ENCODE measurements around the gene LAPTM5. TPM values are rescaled to one million over a fixed set of nuclear protein-coding genes. Genes with fewer than 3 reads are reported as not detected.

The LAPTM5 gene, protein sequence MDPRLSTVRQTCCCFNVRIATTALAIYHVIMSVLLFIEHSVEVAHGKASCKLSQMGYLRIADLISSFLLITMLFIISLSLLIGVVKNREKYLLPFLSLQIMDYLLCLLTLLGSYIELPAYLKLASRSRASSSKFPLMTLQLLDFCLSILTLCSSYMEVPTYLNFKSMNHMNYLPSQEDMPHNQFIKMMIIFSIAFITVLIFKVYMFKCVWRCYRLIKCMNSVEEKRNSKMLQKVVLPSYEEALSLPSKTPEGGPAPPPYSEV
- 184 and 189 TPM in 2 replicates for total RNA-seq

DNA sequence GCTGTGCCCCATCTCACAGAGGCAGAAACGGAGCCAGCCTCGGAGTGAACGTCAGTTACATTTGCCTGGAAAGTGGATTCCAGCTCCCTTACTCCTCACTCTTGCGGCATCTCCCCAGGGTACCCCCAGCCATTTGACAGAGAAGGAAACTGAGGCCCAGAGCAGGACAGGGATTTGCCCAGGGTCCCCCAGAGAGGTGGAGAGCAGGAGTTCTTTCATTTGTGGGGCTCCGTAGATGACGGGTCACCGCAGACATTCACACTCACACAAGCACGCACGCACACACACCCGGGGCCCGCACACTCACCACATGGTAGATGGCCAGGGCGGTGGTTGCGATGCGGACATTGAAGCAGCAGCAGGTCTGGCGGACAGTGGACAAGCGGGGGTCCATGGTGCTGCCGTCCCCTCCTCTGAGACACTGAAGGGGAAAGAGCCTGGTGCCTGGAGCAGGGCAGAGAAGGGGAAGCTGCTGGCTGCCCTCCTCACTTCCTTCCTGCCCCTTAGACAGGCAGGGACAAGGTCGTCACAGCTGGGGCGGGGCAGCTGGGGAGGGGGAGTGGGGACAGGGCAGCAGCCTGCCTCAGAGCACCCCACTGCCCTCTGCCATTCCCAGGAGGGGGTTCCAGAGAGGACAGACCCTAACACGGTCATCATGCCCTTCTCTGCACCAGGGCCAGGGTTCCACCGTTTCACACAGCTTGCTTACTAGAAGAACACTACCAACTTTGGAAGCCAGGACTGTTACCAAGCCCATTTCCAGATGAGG lies at the start of gene LAPTM5:
Gene LAPTM5 (minus strand): TSS at position 423 of the 769 bp plus-strand sequence. CDS start 29 bp downstream, at position 394.
- peaks cover 38% of the 10 kb centered on the region for H3K36me3 Mint-ChIP-seq (ENCODE audit: low read depth)
- peak within 1 kb of the TSS; percentile 97 for H3K4me3 Mint-ChIP-seq (ENCODE audit: low read depth)
- intact Hi-C loops (cut with micrococcal nuclease), result loop anchor here (1.0 to 10.0 kb wide), 5 partner anchors 8 to 297 kb away; no protein-coding TSS in a partner anchor
- peaks cover 78% of the 10 kb centered on the region for H3K4me1 Mint-ChIP-seq (ENCODE audit: low read depth)
- peak; percentile 33 for DNase-seq (ENCODE audit: low spot score)
- no peaks in the 10 kb centered on the region for H3K27me3 Mint-ChIP-seq (ENCODE audit: low read depth)
- peak within 1 kb of the TSS; percentile 96 for H3K27ac Mint-ChIP-seq
- no peaks in the 10 kb centered on the region for H3K9me3 Mint-ChIP-seq

GRCh38 chr1:30806381-30807317 lies 49.1 kb upstream of the LAPTM5 start:
- H3K9me3 Mint-ChIP-seq, result no peaks in the 10 kb centered on the region
- DNase-seq (ENCODE audit: low spot score), result no peak
- intact Hi-C loops (cut with micrococcal nuclease), result no loop called here
- no peaks in the 10 kb centered on the region for H3K36me3 Mint-ChIP-seq (ENCODE audit: low read depth)
- peaks cover 65% of the 10 kb centered on the region for H3K27me3 Mint-ChIP-seq (ENCODE audit: low read depth)
- H3K4me3 Mint-ChIP-seq (ENCODE audit: low read depth), result no peak overlapping the region
- H3K4me1 Mint-ChIP-seq (ENCODE audit: low read depth), result no peaks in the 10 kb centered on the region
- H3K27ac Mint-ChIP-seq, result no peak overlapping the region

GRCh38 chr1:30805304-30806003 lies 47.9 kb upstream of the LAPTM5 start:
- Mint-ChIP-seq H3K4me1 (ENCODE audit: low read depth) (no peaks in the 10 kb centered on the region), H3K27ac (no peak overlapping the region), H3K9me3 (no peaks in the 10 kb centered on the region), H3K27me3 (ENCODE audit: low read depth) (peaks cover 60% of the 10 kb centered on the region), H3K4me3 (ENCODE audit: low read depth) (no peak overlapping the region), H3K36me3 (ENCODE audit: low read depth) (no peaks in the 10 kb centered on the region)
- intact Hi-C loops (cut with micrococcal nuclease), result no loop called here
- no peak for DNase-seq (ENCODE audit: low spot score)

GRCh38 chr1:30804822-30805221 lies 47.2 kb upstream of the LAPTM5 start:
- no peaks in the 10 kb centered on the region for H3K9me3 Mint-ChIP-seq
- H3K27me3 Mint-ChIP-seq (ENCODE audit: low read depth), result peaks cover 53% of the 10 kb centered on the region
- no peak overlapping the region for H3K27ac Mint-ChIP-seq
- DNase-seq (ENCODE audit: low spot score), result no peak
- intact Hi-C loops (cut with micrococcal nuclease), result loop anchor here (5.0 kb wide), 1 partner anchor 122 kb away; no protein-coding TSS in a partner anchor
- no peaks in the 10 kb centered on the region for H3K36me3 Mint-ChIP-seq (ENCODE audit: low read depth)
- no peaks in the 10 kb centered on the region for H3K4me1 Mint-ChIP-seq (ENCODE audit: low read depth)
- H3K4me3 Mint-ChIP-seq (ENCODE audit: low read depth), result no peak overlapping the region

DNA sequence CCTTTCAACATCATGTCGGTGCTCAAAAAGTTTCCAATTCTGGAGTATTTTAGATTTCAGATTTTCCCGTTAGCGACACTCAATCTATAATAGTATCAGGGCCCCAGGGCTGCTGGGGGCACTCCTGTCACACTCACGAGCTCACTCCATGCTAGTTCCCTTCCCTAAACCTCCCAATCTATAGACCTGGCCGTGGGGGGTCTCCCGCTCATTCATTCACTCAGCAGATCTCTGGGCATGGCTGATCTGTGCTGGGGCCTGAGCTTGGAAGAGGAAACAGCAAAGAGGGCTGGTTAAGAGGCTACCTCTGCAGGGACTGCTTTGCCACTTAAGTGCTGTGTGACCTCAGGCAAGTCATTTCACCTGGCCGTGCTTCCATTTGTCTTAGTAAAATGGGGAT lies 46.8 kb upstream of the LAPTM5 start:
- H3K4me3 Mint-ChIP-seq (ENCODE audit: low read depth), result no peak overlapping the region
- peaks cover 51% of the 10 kb centered on the region for H3K27me3 Mint-ChIP-seq (ENCODE audit: low read depth)
- H3K27ac Mint-ChIP-seq, result no peak overlapping the region
- no peaks in the 10 kb centered on the region for H3K9me3 Mint-ChIP-seq
- no peaks in the 10 kb centered on the region for H3K36me3 Mint-ChIP-seq (ENCODE audit: low read depth)
- DNase-seq (ENCODE audit: low spot score), result no peak
- intact Hi-C loops (cut with micrococcal nuclease), result loop anchor here (5.0 kb wide), 1 partner anchor 123 kb away; no protein-coding TSS in a partner anchor
- no peaks in the 10 kb centered on the region for H3K4me1 Mint-ChIP-seq (ENCODE audit: low read depth)

- Mint-ChIP-seq H3K36me3 (ENCODE audit: low read depth) (no peaks in the 10 kb centered on the region), H3K4me1 (ENCODE audit: low read depth) (no peaks in the 10 kb centered on the region), H3K27ac (no peak overlapping the region), H3K27me3 (ENCODE audit: low read depth) (peaks cover 45% of the 10 kb centered on the region), H3K4me3 (ENCODE audit: low read depth) (no peak overlapping the region), H3K9me3 (no peaks in the 10 kb centered on the region)
- DNase-seq (ENCODE audit: low spot score), result no peak
- intact Hi-C loops (cut with micrococcal nuclease), result loop anchor here (5.0 kb wide), 1 partner anchor 124 kb away; no protein-coding TSS in a partner anchor
Observed at GRCh38 chr1:30803562-30803961, 46.0 kb upstream of the LAPTM5 start.

- Mint-ChIP-seq H3K27me3 (ENCODE audit: low read depth) (peaks cover 35% of the 10 kb centered on the region), H3K4me3 (ENCODE audit: low read depth) (no peak overlapping the region), H3K4me1 (ENCODE audit: low read depth) (peaks cover 4% of the 10 kb centered on the region), H3K36me3 (ENCODE audit: low read depth) (no peaks in the 10 kb centered on the region), H3K27ac (no peak overlapping the region), H3K9me3 (no peaks in the 10 kb centered on the region)
- intact Hi-C loops (cut with micrococcal nuclease), result loop anchor here (1.0 to 5.0 kb wide), 2 partner anchors 110 to 126 kb away; no protein-coding TSS in a partner anchor
- peak; percentile 60 for DNase-seq (ENCODE audit: low spot score)
Observed at GRCh38 chr1:30801771-30802198, 44.2 kb upstream of the LAPTM5 start.

DNA sequence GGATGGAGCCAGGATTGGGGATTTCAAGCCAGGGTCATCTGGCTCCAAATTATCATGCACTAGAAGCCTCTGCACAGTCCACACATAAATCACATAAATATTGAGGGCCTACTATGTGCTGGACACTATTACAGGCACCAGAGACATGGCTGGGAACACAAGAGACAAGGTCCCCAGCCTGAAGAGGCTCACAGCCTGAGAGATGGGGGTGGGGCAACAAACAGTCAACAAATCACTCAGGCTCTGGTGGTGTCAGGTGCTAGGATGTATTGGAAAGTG lies 41.6 kb upstream of the LAPTM5 start:
- H3K27me3 Mint-ChIP-seq (ENCODE audit: low read depth), result peaks cover 13% of the 10 kb centered on the region
- H3K4me3 Mint-ChIP-seq (ENCODE audit: low read depth), result no peak overlapping the region
- no peaks in the 10 kb centered on the region for H3K36me3 Mint-ChIP-seq (ENCODE audit: low read depth)
- H3K27ac Mint-ChIP-seq, result no peak overlapping the region
- intact Hi-C loops (cut with micrococcal nuclease), result no loop called here
- H3K9me3 Mint-ChIP-seq, result no peaks in the 10 kb centered on the region
- DNase-seq (ENCODE audit: low spot score), result no peak
- peaks cover 4% of the 10 kb centered on the region for H3K4me1 Mint-ChIP-seq (ENCODE audit: low read depth)

DNA sequence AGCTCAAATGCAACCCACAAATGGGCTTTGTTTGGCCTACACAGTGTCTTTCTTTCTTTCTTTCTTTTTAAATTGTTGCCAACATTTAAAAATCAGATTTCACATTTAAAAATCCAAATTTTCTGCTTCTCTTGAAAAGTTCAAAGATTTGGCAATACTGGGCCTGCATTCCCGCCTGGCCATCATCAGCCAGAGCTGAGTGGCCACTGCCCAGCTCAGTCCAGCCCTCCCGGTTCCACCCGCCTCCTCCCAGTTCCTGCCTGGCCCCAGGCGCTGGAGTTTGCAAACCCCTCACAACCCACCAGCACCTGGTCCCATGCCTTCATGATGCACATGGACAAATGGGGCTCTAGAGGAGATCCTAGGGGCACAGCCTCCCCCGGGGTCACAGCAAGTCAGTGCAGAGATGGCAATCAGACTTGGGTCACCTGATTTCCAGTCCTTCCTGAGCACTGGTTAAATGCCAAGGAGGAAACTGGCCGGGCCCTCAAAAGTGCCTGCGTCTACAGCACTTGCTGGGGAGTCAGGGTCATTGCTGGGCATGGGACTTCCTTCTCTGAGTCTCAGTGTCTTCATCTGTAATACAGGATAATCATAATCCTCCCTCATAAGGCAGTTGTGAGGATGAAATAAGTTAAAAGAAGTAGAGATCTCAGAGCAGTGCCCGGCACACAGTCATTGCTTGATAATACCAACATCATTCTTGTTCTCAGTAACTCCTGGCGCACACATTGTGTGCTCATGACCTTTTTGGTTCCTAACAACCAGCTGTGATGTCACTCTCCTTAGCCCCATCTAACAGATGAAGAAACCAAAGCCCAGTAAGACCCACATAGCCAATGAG lies 41.0 kb upstream of the LAPTM5 start:
- Mint-ChIP-seq H3K27me3 (ENCODE audit: low read depth) (peaks cover 8% of the 10 kb centered on the region), H3K36me3 (ENCODE audit: low read depth) (no peaks in the 10 kb centered on the region), H3K27ac (no peak overlapping the region), H3K9me3 (no peaks in the 10 kb centered on the region), H3K4me3 (ENCODE audit: low read depth) (no peak overlapping the region), H3K4me1 (ENCODE audit: low read depth) (peaks cover 4% of the 10 kb centered on the region)
- intact Hi-C loops (cut with micrococcal nuclease), result no loop called here
- no peak for DNase-seq (ENCODE audit: low spot score)

GRCh38 chr1:30795026-30795425 lies 37.5 kb upstream of the LAPTM5 start:
- Mint-ChIP-seq H3K36me3 (ENCODE audit: low read depth) (no peaks in the 10 kb centered on the region), H3K27me3 (ENCODE audit: low read depth) (peaks cover 12% of the 10 kb centered on the region), H3K4me3 (ENCODE audit: low read depth) (no peak overlapping the region), H3K27ac (no peak overlapping the region), H3K9me3 (no peaks in the 10 kb centered on the region), H3K4me1 (ENCODE audit: low read depth) (peaks cover 8% of the 10 kb centered on the region)
- no peak for DNase-seq (ENCODE audit: low spot score)
- intact Hi-C loops (cut with micrococcal nuclease), result no loop called here

DNA sequence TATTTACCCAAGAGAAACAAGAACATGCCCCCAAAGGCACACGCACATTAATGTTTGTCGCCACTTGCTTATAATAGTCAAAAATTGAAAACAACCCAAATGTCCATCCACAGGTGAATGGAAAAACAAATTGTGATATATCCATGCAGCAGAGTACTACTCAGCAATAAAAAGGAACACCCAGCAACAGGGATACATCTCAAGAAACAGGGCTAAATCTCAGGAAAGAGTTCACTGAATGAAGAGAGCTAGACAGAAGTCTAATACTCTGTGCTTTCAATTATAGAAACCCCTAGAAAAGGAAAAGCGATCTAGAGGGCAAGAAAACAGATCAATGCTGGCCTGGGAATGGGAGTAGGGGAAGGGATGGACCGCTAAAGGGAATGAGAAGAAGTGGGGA lies 36.7 kb upstream of the LAPTM5 start:
- DNase-seq (ENCODE audit: low spot score), result no peak
- H3K9me3 Mint-ChIP-seq, result no peaks in the 10 kb centered on the region
- no peaks in the 10 kb centered on the region for H3K36me3 Mint-ChIP-seq (ENCODE audit: low read depth)
- no peak overlapping the region for H3K4me3 Mint-ChIP-seq (ENCODE audit: low read depth)
- intact Hi-C loops (cut with micrococcal nuclease), result no loop called here
- peaks cover 8% of the 10 kb centered on the region for H3K4me1 Mint-ChIP-seq (ENCODE audit: low read depth)
- no peak overlapping the region for H3K27ac Mint-ChIP-seq
- H3K27me3 Mint-ChIP-seq (ENCODE audit: low read depth), result peaks cover 14% of the 10 kb centered on the region
